ENCODE data around the gene WNT5A. TPM values are rescaled to one million over a fixed set of nuclear protein-coding genes. Genes with fewer than 3 reads are reported as not detected.

Gene WNT5A
- total RNA-seq, 1 donor from 2014 or later = 11.6 TPM

DNA sequence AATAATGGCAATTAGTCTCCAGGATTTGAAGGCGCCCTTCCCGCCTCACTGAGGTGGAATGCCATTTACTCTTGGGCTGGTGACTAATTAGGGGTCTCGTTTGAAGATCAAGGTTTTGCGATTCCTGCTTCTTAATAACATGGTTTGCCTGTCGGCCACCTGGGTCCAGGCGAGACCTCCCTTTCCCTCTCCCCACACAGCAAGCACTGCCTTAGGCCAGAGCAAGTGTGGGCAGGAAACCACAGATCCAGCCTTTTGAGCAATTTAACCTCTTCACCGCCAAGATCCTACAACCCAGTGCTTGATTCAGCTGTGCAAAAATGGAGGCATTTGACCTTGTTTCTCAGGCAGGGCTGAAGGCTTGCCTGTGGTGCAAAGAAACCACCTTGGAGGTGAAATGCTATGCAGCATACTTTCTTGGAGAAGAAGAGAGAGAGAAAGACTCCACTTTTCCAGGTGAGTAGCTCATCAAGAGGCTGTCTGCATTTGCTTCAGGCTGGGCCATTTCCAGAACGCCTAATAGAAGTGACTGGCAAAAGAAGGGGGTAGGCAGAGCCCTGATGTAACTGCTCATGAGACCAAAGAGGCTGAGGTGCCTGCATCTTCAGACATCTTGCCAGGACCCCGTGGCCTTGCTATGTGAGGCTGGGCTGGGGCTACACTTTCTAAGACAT, 34.1 kb upstream of the WNT5A start:
- no peak for DNase-seq (ENCODE audit: low spot score)
- no peaks in the 10 kb centered on the region for H3K9me3 Mint-ChIP-seq (ENCODE audit: low read depth)
- H3K36me3 Mint-ChIP-seq (ENCODE audit: low read depth) = no peaks in the 10 kb centered on the region
- TF ChIP-seq, protein P1, sequence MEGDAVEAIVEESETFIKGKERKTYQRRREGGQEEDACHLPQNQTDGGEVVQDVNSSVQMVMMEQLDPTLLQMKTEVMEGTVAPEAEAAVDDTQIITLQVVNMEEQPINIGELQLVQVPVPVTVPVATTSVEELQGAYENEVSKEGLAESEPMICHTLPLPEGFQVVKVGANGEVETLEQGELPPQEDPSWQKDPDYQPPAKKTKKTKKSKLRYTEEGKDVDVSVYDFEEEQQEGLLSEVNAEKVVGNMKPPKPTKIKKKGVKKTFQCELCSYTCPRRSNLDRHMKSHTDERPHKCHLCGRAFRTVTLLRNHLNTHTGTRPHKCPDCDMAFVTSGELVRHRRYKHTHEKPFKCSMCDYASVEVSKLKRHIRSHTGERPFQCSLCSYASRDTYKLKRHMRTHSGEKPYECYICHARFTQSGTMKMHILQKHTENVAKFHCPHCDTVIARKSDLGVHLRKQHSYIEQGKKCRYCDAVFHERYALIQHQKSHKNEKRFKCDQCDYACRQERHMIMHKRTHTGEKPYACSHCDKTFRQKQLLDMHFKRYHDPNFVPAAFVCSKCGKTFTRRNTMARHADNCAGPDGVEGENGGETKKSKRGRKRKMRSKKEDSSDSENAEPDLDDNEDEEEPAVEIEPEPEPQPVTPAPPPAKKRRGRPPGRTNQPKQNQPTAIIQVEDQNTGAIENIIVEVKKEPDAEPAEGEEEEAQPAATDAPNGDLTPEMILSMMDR (IDR thresholded peaks at IDR 0.05) = no peak
- H3K4me1 Mint-ChIP-seq (ENCODE audit: low read depth) = peaks cover 28% of the 10 kb centered on the region
- H3K27ac Mint-ChIP-seq (ENCODE audit: unreplicated experiment) = no peak overlapping the region
- no peaks in the 10 kb centered on the region for H3K27me3 Mint-ChIP-seq (ENCODE audit: low read depth)
- H3K4me3 Mint-ChIP-seq (ENCODE audit: unreplicated experiment) = no peak overlapping the region

DNA sequence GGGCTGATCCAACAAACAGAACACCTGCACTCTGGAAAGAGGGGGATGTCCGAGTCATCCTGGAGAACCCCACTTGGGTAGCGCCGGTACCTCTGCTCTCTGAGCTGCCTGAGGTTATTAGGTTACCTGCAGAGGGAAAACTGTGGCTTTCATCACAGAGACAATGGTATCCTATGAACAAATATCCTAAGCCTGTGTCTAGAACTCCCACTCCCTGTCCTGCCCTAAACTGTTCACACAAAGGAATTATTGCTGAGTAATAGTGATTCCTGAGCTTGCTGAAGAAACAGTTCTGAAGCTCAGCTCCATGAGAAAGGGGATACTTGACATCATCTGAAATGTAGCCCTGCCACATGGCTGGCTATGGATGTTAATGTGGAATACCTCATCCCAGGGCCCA, 31.9 kb upstream of the WNT5A start:
- no peak for DNase-seq (ENCODE audit: low spot score)
- H3K27me3 Mint-ChIP-seq (ENCODE audit: low read depth) = peaks cover 2% of the 10 kb centered on the region
- H3K27ac Mint-ChIP-seq (ENCODE audit: unreplicated experiment) = no peak overlapping the region
- TF ChIP-seq, protein P1 (IDR thresholded peaks at IDR 0.05) = no peak
- no peaks in the 10 kb centered on the region for H3K9me3 Mint-ChIP-seq (ENCODE audit: low read depth)
- peaks cover 17% of the 10 kb centered on the region for H3K4me1 Mint-ChIP-seq (ENCODE audit: low read depth)
- no peak overlapping the region for H3K4me3 Mint-ChIP-seq (ENCODE audit: unreplicated experiment)
- no peaks in the 10 kb centered on the region for H3K36me3 Mint-ChIP-seq (ENCODE audit: low read depth)

GRCh38 chr3:55518451-55518850, 31.3 kb upstream of the WNT5A start:
- DNase-seq (ENCODE audit: low spot score) = no peak
- H3K4me3 Mint-ChIP-seq (ENCODE audit: unreplicated experiment) = no peak overlapping the region
- peaks cover 16% of the 10 kb centered on the region for H3K4me1 Mint-ChIP-seq (ENCODE audit: low read depth)
- no peak overlapping the region for H3K27ac Mint-ChIP-seq (ENCODE audit: unreplicated experiment)
- no peaks in the 10 kb centered on the region for H3K36me3 Mint-ChIP-seq (ENCODE audit: low read depth)
- TF ChIP-seq, protein P1 (IDR thresholded peaks at IDR 0.05) = peak; percentile 29
- no peaks in the 10 kb centered on the region for H3K9me3 Mint-ChIP-seq (ENCODE audit: low read depth)
- peaks cover 2% of the 10 kb centered on the region for H3K27me3 Mint-ChIP-seq (ENCODE audit: low read depth)

GRCh38 chr3:55516392-55517030, 29.4 kb upstream of the WNT5A start:
- TF ChIP-seq, protein P1 (IDR thresholded peaks at IDR 0.05) = no peak

GRCh38 chr3:55515550-55516246, 28.6 kb upstream of the WNT5A start:
- TF ChIP-seq, protein P1 (IDR thresholded peaks at IDR 0.05) = no peak
- H3K9me3 Mint-ChIP-seq (ENCODE audit: low read depth) = no peaks in the 10 kb centered on the region
- H3K36me3 Mint-ChIP-seq (ENCODE audit: low read depth) = no peaks in the 10 kb centered on the region
- H3K4me1 Mint-ChIP-seq (ENCODE audit: low read depth) = peaks cover 34% of the 10 kb centered on the region
- no peak for DNase-seq (ENCODE audit: low spot score)
- no peak overlapping the region for H3K27ac Mint-ChIP-seq (ENCODE audit: unreplicated experiment)
- no peak overlapping the region for H3K4me3 Mint-ChIP-seq (ENCODE audit: unreplicated experiment)
- H3K27me3 Mint-ChIP-seq (ENCODE audit: low read depth) = peaks cover 2% of the 10 kb centered on the region

More at GRCh38 chr3:55516392-55517030, 29.4 kb upstream of the WNT5A start:
- H3K36me3 Mint-ChIP-seq (ENCODE audit: low read depth) = no peaks in the 10 kb centered on the region
- no peaks in the 10 kb centered on the region for H3K9me3 Mint-ChIP-seq (ENCODE audit: low read depth)
- H3K27ac Mint-ChIP-seq (ENCODE audit: unreplicated experiment) = no peak overlapping the region
- peaks cover 34% of the 10 kb centered on the region for H3K4me1 Mint-ChIP-seq (ENCODE audit: low read depth)
- DNase-seq (ENCODE audit: low spot score) = no peak
- H3K4me3 Mint-ChIP-seq (ENCODE audit: unreplicated experiment) = no peak overlapping the region
- peaks cover 2% of the 10 kb centered on the region for H3K27me3 Mint-ChIP-seq (ENCODE audit: low read depth)

All from chondrocyte (in vitro differentiated cells).